ENCODE results near the gene SCNM1. TPM values are rescaled to one million over a fixed set of nuclear protein-coding genes. Genes with fewer than 3 reads are reported as not detected.
A peak's percentile ranks its signal among the peaks of the same experiment; 100 is the strongest.

SCNM1 gene
- polyA plus RNA-seq, 1 donor (not counting 4 experiments of a cell fraction or from before 2014, with no cell fraction given): 26.2 TPM

DNA sequence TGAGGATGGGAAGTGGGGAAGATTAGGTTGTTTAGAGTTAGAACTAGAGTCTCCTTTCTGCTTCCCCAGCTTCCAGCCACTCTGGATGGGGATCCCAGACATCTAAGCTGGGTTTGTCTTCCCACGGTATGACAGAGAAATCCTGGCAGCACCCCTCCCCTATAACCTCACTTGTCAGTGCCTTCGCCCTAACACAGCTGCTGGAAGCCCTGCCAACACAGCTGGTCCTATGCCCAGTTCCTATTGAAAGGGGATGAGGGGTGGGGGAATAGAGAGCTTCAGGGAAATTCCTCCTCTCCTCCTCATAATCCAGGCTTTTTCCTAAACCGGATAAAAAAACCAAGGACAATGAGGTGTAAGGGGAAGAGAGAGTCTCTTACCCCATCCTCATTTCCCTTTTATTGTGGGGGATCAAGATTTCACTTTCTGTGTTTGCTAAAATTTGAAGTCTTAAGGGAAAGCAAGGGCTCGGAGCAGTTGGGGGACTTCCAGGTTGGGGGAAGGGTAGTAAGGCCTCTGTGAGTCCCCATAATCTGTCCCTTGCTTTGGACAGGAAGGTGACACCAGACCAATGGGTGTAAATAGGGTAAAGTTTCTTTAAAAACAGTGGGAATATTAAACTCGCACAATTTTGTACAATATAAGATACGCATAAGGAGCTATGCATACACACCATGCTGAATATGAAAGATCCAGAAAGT lies 9.2 kb downstream of the SCNM1 start:
- Histone ChIP-seq H3K27me3 (ENCODE audit: control insufficient read depth, extremely low read depth, insufficient read depth, low read length) (no peaks in the 10 kb centered on the region), H3K4me3 (ENCODE audit: control insufficient read depth in 2 of 3, extremely low read depth in 1 of 3, insufficient read depth in 2 of 3, low read depth in 1 of 3, low read length in 3 of 3) (no peak overlapping the region), H4K20me1 (ENCODE audit: control insufficient read depth, extremely low read depth, insufficient read depth, low read length) (no peaks in the 10 kb centered on the region), H3K36me3 (ENCODE audit: control insufficient read depth in 2 of 2, extremely low read depth in 1 of 2, insufficient read depth in 2 of 2, low read length in 2 of 2) (peaks cover 23 to 34% of the 10 kb centered on the region in 2 experiments), H3K9ac (ENCODE audit: control insufficient read depth, extremely low read depth, insufficient read depth, low read length) (no peak overlapping the region), H3K4me1 (ENCODE audit: control insufficient read depth, extremely low read depth, insufficient read depth, low read length) (peaks cover 9% of the 10 kb centered on the region), H3K4me2 (ENCODE audit: control insufficient read depth, extremely low read depth, insufficient read depth, low read depth, low read length) (no peak overlapping the region), H3K9me3 (ENCODE audit: control insufficient read depth, low read depth, low read length) (no peaks in the 10 kb centered on the region), H2AFZ (ENCODE audit: control insufficient read depth, low read length) (no peak overlapping the region), H3K9me1 (ENCODE audit: control insufficient read depth, extremely low read depth, insufficient read depth, low read length) (no peaks in the 10 kb centered on the region), H3K79me2 (ENCODE audit: control insufficient read depth, insufficient read depth, low read length) (no peaks in the 10 kb centered on the region), H3K27ac (ENCODE audit: control insufficient read depth, insufficient read depth, low read length) (no peak overlapping the region)
- TF ChIP-seq EZH2 (IDR thresholded peaks at IDR 0.05; ENCODE audit: low read length): no peak
- TF ChIP-seq, protein P1, sequence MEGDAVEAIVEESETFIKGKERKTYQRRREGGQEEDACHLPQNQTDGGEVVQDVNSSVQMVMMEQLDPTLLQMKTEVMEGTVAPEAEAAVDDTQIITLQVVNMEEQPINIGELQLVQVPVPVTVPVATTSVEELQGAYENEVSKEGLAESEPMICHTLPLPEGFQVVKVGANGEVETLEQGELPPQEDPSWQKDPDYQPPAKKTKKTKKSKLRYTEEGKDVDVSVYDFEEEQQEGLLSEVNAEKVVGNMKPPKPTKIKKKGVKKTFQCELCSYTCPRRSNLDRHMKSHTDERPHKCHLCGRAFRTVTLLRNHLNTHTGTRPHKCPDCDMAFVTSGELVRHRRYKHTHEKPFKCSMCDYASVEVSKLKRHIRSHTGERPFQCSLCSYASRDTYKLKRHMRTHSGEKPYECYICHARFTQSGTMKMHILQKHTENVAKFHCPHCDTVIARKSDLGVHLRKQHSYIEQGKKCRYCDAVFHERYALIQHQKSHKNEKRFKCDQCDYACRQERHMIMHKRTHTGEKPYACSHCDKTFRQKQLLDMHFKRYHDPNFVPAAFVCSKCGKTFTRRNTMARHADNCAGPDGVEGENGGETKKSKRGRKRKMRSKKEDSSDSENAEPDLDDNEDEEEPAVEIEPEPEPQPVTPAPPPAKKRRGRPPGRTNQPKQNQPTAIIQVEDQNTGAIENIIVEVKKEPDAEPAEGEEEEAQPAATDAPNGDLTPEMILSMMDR (optimal IDR thresholded peaks at IDR 0.05 in 1 of 3, IDR thresholded peaks at IDR 0.05 in 1 of 3, conservative IDR thresholded peaks at IDR 0.05 in 1 of 3; ENCODE audit: extremely low read depth in 1 of 3, insufficient read depth in 2 of 3, low read length in 3 of 3): no peak
- dilution Hi-C loops (cut with MboI; ENCODE audit: extremely low pct_ligation_motif_present, low sequenced_read_pairs): no loop called here
- DNase-seq (ENCODE audit: low read depth, low spot score): no peak
- FAIRE-seq: no peak

DNA sequence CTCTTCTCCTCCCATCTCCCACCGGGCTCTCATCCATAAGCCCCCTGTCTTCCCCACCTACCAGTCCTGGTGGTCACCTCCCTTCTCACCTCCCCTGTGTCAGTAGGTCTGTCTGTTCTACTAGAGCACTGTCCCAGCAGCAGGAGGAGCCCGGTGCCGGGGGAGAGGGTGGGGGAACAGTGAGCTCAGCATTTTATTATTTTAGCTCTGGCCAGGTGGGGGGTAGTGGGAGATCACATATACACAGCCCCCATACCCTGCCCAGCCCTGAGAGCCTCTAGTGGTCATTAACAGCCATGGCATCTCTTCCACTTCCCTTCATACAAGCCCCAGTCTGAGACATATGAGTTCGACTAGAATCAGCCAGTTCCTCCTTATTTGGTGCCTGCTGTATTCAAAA lies 9.9 kb downstream of the SCNM1 start, which contains the start of gene TMOD4:
TMOD4 (minus strand) TSS at position 119 of the 400 bp plus-strand sequence. CDS start 1,106 bp downstream, outside the sequence.
- dilution Hi-C loops (cut with MboI; ENCODE audit: extremely low pct_ligation_motif_present, low sequenced_read_pairs): no loop called here
- Histone ChIP-seq H2AFZ (ENCODE audit: control insufficient read depth, low read length) (no peak within 1 kb of the TSS), H3K27me3 (ENCODE audit: control insufficient read depth, extremely low read depth, insufficient read depth, low read length) (no peaks in the 10 kb centered on the region), H3K27ac (ENCODE audit: control insufficient read depth, insufficient read depth, low read length) (no peak within 1 kb of the TSS), H3K4me1 (ENCODE audit: control insufficient read depth, extremely low read depth, insufficient read depth, low read length) (peaks cover 9% of the 10 kb centered on the region), H3K79me2 (ENCODE audit: control insufficient read depth, insufficient read depth, low read length) (no peaks in the 10 kb centered on the region), H3K4me3 (ENCODE audit: control insufficient read depth in 2 of 3, extremely low read depth in 1 of 3, insufficient read depth in 2 of 3, low read depth in 1 of 3, low read length in 3 of 3) (no peak within 1 kb of the TSS), H3K9ac (ENCODE audit: control insufficient read depth, extremely low read depth, insufficient read depth, low read length) (no peak within 1 kb of the TSS), H3K9me3 (ENCODE audit: control insufficient read depth, low read depth, low read length) (no peaks in the 10 kb centered on the region), H4K20me1 (ENCODE audit: control insufficient read depth, extremely low read depth, insufficient read depth, low read length) (no peaks in the 10 kb centered on the region), H3K4me2 (ENCODE audit: control insufficient read depth, extremely low read depth, insufficient read depth, low read depth, low read length) (no peak within 1 kb of the TSS), H3K36me3 (ENCODE audit: control insufficient read depth in 2 of 2, extremely low read depth in 1 of 2, insufficient read depth in 2 of 2, low read length in 2 of 2) (peaks cover 19 to 36% of the 10 kb centered on the region in 2 experiments), H3K9me1 (ENCODE audit: control insufficient read depth, extremely low read depth, insufficient read depth, low read length) (no peaks in the 10 kb centered on the region)
- TF ChIP-seq EZH2 (IDR thresholded peaks at IDR 0.05; ENCODE audit: low read length): no peak
- TF ChIP-seq, protein P1 (optimal IDR thresholded peaks at IDR 0.05 in 1 of 3, IDR thresholded peaks at IDR 0.05 in 1 of 3, conservative IDR thresholded peaks at IDR 0.05 in 1 of 3; ENCODE audit: extremely low read depth in 1 of 3, insufficient read depth in 2 of 3, low read length in 3 of 3): peak; percentile 54 to 69 (median 55)
- no peak for FAIRE-seq
- DNase-seq (ENCODE audit: low read depth, low spot score): no peak
